DMS 273 treated with DMSO at 0.1 percent for 48 hours (cell line): ENCODE data around the gene ZBP1.

Experiments used
- DNase-seq: peaks from one replicate; lab custom pipeline; 2025; lab: John Stamatoyannopoulos, UW

The ZBP1 gene

GRCh38 chr20:57556980-57557274, 63.3 kb downstream of the ZBP1 start:
- no peak for DNase-seq

- no peak for DNase-seq
These were observed 64.6 kb downstream of the ZBP1 start for GRCh38 chr20:57555457-57556184.
